HG03135 (cell line): ENCODE data around the gene ARF3.
"Not testable (repeated sequence)": the region's sequence is repeated elsewhere in the genome, so short reads cannot be mapped to it uniquely, and the experiment has no call there.

Experiments
- ATAC-seq: cut with Tn5 transposase; IDR thresholded peaks from one replicate; pipeline ENCODE4 v1.9.1; 2021; ENCODE audit warnings: mild to moderate bottlenecking, moderate library complexity; ENCODE audit not compliant: unreplicated experiment

ARF3 gene

DNA sequence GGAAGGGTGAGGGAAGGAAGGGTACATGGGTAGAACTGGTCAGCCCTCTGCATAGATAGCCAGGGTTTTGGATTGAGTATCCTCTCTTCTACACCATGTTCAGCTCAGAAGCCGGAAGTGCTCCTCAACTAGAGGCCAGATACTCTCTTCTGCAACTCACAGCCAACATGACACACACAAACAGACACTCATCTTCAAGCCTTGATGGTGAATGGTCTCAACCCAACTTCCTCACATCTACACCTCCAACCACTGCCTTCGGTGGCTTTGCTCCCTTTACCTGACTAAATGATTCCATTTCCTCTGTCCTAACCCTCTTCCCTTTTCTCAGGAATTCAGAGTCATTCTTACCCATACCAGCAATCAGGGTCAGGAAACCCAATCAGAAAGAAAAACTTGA is 24.4 kb downstream of the ARF3 start:
- ATAC-seq: no peak

DNA sequence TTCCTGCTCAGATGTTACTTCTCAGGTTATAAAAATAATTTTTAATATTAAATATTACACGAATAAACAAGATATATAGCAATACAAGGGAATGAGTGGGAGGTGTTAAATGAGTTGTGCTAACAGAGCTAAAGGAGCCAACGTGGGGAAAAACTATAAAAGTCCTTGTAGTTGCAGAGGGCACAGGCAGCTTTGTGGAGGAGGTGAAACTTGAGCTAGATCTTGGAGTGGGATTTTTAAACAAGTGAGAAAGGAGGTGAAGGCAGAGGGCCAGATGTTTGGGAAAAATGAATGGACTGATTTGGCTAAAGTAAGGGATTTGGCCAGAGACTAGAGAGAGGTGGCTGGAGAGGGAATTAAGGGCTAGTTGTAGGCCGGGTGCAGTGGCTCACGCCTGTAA is 26.8 kb downstream of the ARF3 start:
- no peak for ATAC-seq

DNA sequence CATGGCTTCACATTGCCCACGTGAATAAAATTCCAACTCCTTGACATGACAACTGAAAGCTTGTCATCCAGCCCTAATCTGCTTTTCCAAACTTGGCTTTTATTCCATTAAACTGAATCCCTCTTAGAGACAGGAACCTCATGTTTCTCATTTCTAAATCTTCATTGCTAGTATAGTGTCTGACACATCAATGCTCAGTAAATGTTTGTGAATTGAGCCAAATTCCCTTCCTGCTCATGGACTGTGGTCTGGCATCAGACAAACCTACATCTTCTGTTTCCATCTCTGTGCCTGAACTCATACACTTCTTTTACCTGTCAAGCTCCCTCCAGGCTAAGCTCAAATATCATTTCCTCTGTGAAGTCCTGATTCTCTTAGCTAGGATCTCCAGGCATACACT is 27.7 kb downstream of the ARF3 start:
- ATAC-seq: no peak

DNA sequence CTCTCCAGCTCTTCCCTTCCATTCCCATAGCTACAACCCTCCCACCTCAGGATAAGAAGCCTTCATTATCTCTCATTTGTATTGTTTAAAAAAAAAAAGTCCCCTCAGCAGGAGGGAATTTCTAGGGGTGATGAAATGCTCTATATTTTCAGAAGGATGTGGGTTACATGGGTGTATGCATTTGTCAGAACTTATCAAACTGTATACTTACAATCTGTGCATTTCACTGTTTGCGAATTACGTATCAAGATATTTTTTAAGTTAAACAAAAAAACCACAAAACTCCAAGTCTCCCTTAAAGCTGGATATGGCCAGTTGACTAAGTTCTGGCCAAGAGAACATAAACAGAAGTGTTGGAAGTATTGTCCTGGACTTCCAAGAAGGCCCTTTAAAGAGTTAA is 30.0 kb downstream of the ARF3 start:
- ATAC-seq: no peak

GRCh38 chr12:48925304-48926011 is 31.8 kb downstream of the ARF3 start, which contains the start of gene FKBP11:
Gene FKBP11, minus strand, starts transcription at chr12:48925492. Its CDS starts 64 bp downstream, at chr12:48925428.
- ATAC-seq: peak; percentile 66

GRCh38 chr12:48924617-48925303 is 32.5 kb downstream of the ARF3 start:
- peak; percentile 80 for ATAC-seq

- no peak for ATAC-seq
These were observed 34.2 kb downstream of the ARF3 start for GRCh38 chr12:48923117-48923516.

DNA sequence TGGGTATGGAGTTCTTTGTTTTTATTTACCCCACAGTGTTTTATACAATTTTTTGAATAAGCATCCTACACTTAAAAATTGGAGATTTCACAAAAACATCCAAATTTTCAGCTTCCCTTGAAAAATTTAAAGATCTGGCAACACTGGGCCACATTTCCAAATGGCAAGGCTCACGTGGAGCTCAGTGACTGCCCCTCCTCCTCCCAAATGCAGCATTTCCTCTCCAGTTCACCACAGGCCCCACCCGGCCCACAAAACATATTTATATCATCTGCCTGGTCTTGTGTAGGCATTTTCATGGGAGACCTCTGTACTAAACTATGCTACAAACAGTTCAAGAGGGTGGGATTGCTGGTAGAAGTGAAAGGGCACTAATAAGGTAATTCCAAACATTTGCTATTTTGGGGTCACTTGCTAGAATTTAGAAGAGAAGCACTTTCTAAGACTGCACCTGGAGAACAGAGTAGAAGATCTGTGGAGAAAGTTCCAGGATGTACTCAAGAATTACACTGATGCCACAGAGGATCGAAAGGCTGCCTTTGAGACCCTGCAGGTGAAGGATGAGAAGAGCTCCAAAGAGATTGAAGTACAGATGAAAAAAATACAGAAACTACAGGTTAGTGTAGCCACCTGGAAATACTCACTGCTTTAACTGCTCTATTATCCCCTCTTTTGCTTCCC is 39.3 kb downstream of the ARF3 start:
- ATAC-seq: no peak

DNA sequence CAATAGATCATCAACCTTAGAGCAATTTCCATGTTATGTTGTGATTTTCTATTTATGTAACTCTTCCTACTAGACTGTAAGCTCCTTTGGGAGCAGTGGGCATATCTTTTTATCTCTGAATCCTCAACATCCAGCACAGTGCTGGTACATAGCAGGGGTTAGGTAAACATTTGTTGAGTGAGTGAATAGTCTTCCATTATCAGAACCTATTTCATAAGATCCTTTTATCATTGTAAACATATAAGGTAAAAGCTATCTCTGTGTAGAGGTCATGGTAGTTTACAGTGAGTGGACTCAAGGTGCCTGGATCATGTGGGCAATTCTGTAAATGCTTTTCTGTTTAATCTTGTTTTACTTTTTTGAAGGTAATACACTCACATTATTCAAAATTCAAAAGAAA is 47.1 kb downstream of the ARF3 start:
- no peak for ATAC-seq

DNA sequence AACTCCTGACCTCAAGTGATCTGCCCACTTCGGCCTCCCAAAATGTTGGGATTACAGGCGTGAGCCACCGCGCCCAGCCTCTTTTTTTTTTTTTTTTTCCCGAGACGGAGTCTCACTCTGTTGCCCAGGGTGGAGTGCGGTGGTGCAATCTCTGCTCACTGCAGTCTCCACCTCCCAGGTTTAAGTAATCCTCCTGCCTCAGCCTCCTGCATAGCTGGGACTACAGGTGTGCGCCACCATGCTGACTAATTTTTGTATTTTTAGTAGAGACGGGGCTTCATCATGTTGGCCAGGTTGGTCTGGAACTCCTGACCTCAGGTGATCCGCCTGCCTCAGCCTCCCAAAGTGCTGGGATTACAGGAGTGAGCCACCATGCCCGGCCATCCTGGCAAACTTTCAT is 47.6 kb downstream of the ARF3 start:
- not testable (repeated sequence) for ATAC-seq

GRCh38 chr12:48907245-48907644 is 50.0 kb downstream of the ARF3 start:
- no peak for ATAC-seq

- peak; percentile 91 for ATAC-seq
These were observed 53.3 kb downstream of the ARF3 start for GRCh38 chr12:48903982-48904411.

- ATAC-seq: no peak
These were observed 53.8 kb downstream of the ARF3 start for GRCh38 chr12:48903363-48903981.

DNA sequence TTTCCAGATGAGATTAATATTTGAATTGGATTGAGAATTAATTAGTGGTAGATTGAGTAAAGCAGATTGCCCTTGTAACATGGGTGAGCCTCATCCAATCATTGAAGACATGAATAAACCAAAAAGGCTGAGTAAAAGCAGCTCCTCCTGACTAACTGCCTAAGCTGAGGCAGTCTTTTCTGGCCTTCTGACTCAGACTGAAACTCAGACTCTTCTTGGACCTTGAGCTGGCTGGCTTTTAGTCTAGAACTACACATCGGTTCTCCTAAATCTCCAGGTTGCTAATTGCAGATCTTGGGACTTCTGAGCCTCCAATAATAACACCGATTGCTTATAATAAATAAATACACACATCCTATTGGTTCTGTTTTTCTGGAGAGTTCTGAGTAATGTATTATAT is 56.0 kb downstream of the ARF3 start:
- no peak for ATAC-seq

DNA sequence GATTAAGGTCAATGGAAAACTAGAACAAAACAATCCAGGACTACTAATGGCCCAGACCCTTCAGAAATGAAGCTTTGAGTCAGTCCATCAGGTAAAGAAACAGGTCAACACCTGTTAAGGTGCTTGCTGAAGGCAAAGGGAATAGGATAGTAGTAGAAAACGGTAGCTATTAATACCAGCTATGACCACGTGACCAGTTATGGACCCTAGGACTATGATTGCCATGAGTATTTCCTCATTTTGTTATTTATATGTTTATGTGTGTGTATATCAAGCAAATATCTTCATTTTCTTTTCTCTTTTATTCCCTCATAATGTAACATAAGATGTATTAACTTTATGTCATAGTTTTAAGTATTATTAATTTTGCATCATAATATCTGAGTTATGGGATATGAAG is 57.6 kb downstream of the ARF3 start:
- no peak for ATAC-seq

GRCh38 chr12:48894271-48894670 is 63.0 kb downstream of the ARF3 start:
- no peak for ATAC-seq

DNA sequence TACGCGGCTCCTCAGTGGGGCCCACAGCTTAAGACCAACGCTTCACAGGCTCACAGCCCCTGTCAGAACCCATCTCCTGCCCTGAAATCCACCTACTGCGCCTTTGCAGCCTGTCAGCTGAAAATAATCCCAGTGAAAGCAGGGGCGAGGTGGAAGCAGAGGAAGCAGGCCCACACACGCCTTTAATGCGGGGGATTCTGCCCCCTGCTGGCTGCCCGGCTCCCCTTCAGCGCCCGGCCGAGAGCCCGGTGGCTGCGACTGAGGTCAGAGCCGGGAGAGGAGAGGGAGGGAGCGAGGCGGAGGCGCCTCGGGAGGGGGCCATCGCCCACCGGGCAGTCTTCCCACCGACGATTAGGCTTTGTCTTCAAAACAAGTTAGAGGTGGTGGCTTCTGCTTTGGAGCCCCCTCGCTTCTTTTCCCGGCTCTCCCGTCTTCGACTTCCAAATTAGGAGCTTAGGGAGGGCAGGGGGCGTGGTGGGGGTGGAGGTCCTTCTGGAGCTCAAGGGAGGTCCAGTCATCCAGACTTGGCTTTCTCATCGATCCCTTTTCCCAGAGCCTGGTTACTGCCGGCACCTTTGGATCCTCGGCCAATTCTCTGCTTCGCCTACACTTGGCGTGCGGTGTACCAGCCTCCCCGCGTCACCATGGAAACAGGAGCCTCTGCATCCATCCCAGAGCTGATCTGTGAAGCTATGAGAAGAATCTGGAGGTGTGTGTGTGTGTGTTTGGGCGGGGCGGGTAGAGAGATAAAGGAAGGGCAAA is 66.4 kb downstream of the ARF3 start:
- ATAC-seq: peak; percentile 66

- no peak for ATAC-seq
These were observed 67.6 kb downstream of the ARF3 start for GRCh38 chr12:48889679-48890078.
